Forelimb muscle (tissue), 1 donor: ENCODE results near the gene FCRLA. TPM values are rescaled to one million over a fixed set of nuclear protein-coding genes. Genes with fewer than 3 reads are reported as not detected.
"Not testable (repeated sequence)": the region's sequence is repeated elsewhere in the genome, so short reads cannot be mapped to it uniquely, and the experiment has no call there.

Experiments used
- DNase-seq: peaks from one replicate; pipeline ENCODE4 v3.0.0-alpha.2; 2013; ENCODE audit warnings: low read depth
- polyA plus RNA-seq: library from polyadenylated mRNA; unstranded; fragments of 120-200 nt; gene quantifications from one replicate; pipeline ENCODE4 v1.2.1, GENCODE V29; 2013; ENCODE audit not compliant: insufficient read length

The FCRLA gene, protein sequence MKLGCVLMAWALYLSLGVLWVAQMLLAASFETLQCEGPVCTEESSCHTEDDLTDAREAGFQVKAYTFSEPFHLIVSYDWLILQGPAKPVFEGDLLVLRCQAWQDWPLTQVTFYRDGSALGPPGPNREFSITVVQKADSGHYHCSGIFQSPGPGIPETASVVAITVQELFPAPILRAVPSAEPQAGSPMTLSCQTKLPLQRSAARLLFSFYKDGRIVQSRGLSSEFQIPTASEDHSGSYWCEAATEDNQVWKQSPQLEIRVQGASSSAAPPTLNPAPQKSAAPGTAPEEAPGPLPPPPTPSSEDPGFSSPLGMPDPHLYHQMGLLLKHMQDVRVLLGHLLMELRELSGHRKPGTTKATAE
- polyA plus RNA-seq: 0.27 TPM

DNA sequence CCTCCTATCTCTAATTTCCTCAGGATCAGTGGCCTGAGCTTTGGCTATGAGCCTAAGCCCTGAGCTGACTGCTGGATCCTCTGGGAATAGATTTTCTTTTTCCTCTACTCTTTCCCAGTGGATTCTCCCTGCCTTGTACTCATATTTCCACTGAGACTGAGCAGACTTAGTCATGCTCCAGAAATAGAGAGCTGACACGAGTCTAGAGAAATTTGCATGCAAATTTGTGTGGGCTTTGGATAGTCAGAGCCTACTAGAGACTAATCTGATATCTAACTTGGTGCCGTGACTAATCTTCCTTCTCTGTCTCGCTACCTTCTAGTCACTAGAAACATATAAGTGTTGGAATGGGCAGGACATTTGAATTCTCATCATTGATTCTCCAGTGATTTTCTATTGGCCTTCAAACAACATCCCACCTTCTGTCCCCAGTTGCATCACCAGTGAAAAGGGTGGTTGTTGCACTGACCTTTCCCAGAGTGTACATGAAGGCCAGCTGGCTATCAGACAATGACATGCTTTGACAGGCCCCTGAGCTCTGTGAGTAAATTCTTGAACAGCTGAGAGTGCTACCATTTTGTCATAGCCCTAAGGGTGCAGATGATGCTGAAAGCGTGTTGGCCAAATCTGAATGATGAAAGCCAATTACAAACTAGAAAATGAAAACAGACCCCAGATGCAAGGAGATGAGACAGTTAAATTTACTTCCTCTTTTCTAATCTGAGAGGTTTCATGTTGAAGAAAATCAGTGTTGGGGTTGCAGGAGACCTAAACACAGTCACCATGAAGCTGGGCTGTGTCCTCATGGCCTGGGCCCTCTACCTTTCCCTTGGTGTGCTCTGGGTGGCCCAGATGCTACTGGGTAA lies at the start of gene FCRLA:
FCRLA (plus strand) TSS at position 748 of the 866 bp plus-strand sequence; CDS start at position 784, 36 bp downstream.
- DNase-seq: no peak

DNA sequence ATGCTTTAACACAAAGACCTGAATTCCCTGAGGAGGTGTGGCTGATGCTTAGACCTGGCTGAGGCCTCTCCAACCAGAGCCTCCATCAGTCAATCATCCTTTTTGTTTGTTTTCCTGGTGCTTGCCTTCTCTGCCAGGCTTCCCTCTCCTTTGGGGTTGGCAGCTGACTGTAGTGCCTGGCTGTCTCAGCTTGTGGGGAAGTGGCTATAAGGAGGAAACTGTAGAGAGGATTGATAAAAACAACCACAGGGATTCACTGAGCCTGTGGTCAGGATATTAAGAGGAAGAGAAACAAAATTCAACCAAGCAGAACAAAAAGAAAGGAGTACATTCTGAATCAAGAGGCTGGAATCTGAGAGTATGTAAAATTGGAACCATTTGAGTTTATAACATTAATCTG lies 48.5 kb upstream of the FCRLA start:
- not testable (repeated sequence) for DNase-seq

DNA sequence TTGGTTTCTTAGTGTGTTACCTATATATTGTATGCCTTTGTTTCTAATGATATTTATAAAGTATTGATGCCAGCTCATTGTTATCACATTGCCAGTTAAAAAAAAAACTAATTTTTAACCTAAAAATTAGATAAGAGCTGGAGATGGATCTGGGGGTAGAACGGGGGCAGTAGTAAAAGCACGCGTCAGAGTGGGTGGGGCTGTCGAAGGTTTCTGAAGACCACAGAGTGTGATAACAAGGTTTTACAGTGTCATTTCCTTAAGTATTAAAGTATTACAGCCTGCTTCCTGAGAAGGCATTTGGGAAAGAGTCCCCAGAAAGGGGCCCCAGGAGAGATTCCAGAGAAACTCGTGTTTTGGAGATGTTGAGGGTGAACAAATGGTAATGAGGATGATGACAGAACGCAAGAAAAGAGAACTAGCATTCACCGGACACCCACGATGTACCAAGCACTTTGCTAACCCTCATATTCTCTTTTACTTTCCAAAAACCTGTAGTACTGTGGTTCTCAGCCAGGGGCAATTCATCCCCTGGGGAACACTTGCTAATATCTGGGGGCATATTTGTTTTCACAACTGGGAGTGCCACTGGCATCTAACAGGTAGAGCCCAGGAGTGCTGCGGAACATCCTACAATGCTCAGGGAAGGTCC lies 45.2 kb upstream of the FCRLA start:
- DNase-seq: not testable (repeated sequence)

DNA sequence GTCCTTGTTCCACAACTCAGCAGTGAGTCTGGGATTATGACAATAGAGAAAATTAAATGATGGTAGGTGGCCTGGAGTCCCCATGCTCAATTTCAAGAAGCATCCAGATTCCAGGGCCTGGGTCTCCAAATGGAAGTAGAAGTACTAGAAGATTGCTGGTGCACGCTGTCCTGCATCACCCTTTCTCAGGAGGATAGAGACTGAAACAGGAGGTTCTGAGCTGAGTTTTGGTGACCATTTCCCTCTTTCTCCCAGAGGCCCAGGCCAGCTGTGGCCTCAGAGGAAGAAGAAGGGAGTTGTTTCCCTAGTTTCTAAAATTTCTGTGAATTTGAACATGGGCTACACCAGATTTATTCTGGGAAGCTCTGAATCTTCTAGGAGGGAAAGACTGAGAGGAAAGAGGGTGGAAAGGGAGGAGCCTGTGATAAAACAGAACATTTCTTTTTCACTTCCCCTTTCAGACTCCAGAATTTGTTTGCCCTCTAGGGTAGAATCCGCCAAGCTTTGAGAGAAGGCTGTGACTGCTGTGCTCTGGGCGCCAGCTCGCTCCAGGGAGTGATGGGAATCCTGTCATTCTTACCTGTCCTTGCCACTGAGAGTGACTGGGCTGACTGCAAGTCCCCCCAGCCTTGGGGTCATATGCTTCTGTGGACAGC lies 44.2 kb upstream of the FCRLA start, which contains the start of gene FCGR2B:
FCGR2B (plus strand) TSS at position 460 of the 656 bp plus-strand sequence; CDS start at position 559, 99 bp downstream.
- DNase-seq: not testable (repeated sequence)

DNA sequence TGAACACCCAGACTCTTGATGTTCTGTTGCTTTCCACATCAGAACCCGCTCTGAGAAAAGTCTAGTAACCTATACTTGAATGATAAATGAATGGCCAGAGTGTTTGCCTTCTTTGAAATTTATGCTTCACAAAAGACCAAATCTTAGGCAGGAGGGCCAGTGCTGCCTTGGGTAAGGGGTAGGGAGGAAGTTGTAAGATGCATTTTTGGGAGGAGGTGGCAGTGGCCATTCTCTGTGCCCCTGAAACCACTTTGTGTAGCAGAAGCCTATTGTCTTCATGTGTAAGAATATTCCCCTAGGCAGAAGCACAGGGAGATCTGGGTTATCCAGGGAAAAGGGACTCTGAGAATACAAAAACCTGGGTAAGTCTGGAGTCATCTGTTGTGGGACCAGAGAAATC lies 43.5 kb upstream of the FCRLA start:
- DNase-seq: not testable (repeated sequence)

DNA sequence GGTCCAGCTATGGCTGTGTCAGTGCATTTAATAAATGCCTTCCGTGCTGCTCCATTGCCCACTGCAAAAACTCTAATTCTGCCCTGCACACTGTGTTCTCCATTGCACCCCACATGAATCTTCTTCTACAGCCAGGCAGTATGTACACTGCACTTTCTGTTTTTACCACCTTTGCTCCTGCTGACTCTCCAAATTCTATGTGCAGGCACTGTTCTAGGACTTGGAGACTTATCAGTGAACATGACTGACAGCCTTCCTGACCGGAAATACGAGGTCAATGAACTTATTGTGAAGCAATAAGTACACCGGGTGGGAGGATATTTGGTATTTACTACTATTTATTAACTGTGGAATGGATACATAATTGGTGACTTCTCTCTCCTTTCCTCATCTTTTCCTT lies 42.3 kb upstream of the FCRLA start:
- not testable (repeated sequence) for DNase-seq

DNA sequence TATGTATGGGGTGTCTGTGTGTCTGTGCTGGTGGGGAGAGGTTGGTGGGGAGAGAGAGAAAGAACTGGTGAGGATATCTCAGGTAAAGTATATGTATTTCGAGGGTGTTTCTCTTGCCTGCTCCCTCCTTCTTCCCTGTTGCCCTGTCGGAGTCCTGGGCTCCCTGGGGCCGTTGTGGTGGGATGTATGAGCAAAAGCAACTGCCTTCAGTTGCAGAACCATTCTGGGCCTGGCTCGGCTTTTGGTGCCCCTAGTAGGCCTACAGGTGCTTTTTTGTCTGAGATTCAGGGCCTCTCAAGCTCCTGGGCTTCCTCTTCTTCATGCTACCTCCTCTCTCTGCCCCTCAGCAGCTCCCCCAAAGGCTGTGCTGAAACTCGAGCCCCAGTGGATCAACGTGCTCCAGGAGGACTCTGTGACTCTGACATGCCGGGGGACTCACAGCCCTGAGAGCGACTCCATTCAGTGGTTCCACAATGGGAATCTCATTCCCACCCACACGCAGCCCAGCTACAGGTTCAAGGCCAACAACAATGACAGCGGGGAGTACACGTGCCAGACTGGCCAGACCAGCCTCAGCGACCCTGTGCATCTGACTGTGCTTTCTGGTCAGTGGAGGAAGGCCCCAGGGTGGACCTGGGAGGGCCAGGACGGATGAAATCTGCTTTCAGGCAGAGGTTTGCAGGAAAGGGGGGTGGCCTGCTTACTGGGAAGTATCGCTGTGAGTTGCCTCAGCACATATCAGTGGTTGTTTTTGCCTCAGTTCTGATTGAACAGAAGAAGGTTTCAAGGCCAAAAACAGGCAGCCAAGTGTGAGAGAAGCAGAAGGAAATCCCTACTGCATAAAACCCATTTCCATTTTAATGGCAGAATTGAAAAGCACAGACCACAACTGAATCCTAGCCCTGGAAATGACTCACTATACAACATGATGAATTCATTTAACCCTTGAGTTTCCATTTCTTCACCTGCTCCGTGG lies 35.7 kb upstream of the FCRLA start:
- not testable (repeated sequence) for DNase-seq

DNA sequence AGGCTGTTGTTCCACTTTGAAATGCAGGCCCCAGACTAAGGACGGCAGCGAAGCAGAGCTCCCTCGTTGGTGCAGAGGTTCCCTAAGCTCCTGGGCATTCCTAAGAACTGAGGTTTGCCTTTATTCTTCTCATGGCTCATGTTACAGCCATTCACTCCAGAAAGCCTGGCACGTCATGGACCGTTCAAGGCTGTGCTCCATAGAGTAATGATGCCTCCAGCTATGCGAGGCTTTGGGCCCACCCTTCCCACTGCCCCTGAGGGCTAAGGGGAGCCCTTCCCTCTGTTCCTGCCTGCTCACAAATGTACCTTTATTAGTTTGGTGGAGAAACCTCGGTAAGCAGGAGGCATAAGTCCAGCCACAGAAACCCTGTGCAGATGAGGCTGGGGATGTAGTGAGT lies 33.6 kb upstream of the FCRLA start:
- not testable (repeated sequence) for DNase-seq

DNA sequence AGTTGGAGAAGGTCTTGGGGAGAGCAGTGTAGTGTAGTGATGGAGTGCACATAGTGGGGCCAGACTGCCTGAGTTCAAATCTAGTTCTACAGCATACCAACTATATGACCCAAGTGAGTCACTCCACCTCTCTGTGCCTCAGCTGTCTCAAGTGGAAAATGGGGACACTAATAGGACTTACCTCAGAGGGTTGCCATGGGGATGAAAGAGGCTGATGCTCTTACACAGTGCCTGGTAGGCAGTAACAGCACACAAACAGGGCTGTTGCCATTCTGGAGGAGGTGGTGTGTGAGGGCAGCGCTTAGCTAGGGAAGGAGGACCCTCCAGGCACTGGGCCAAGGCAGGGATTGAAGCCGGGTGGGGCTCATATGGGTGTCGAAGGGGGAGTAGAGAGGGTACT lies 32.6 kb upstream of the FCRLA start:
- not testable (repeated sequence) for DNase-seq

DNA sequence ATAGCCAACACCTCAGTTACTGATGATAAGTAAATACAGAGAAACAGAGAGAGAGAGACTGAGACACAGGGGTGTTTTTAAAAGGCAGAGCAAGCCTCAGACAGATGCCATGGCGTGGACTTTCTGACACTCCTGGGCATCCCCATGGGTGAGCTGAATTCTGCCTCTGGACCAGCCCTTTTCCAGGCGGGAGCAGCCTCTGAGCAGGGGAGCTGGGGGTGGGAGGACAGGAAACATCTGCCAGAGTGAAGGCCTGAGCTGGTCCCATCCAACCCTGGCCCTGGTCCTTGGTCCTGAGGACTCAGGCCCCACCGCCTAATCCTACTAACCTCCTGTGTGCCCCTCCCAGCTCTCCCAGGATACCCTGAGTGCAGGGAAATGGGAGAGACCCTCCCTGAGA lies 32.1 kb upstream of the FCRLA start:
- not testable (repeated sequence) for DNase-seq

DNA sequence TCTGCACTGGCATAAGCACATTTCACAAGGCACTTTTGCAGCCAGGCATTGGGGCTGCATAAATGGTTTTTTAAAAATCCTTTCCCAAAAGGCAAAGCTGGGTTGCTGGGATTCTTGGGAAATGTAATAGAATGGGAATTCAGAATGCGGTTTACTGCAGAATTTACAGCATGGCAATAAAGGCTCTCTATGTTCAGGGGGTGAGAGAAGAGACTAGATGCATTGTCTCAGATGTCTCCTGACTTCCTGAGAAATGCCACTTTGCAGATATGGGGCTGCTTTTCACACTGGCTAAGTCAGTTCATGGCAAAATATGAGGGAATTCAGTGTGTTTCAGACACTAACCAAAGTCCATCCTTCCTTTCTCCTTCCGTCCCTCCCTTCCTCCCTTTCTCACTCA lies 30.6 kb upstream of the FCRLA start:
- no peak for DNase-seq

DNA sequence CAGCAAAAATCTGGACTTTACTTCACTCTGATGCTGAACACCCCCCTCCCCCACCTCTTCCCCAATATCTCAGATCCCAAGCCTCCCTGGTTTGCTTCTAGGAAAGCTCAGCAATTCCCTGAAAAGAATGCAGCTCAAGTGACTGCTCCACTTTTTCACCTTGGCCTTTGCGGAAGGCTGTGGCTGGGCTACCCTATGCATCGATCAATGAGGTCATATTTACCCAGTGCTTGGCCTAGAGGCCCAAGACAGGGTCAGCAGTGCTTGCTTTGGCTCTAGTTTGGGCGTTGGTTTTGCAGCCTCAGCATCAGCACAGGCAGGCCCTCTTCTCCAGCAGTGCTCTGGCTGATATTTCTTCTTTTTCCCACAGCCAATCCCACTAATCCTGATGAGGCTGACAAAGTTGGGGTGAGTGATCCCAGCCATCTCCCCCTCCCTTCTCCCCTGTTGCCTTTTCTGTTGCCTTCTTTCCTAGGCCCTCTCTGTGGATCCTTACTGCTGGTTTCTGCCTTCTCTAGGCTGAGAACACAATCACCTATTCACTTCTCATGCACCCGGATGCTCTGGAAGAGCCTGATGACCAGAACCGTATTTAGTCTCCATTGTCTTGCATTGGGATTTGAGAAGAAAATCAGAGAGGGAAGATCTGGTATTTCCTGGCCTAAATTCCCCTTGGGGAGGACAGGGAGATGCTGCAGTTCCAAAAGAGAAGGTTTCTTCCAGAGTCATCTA lies 29.9 kb upstream of the FCRLA start:
- DNase-seq: no peak

DNA sequence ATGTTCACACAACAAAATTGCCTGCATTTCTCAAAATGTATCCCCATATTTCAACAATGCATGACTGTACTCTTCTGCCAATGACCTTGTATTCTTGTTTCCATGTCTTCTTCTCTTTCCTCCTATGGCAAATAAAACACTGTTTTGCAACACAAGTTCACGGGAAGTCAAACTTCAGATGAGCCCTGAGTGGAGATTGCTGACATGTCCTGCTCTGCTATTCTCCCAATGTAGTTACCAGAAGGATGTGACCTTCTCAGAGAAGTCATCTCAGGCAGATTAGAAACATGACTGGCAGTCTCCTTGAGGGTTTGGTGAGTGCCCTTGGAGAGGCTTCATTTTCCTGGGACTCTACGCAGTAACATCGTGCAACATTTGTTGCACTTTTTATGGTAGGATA lies 28.5 kb upstream of the FCRLA start:
- DNase-seq: no peak

DNA sequence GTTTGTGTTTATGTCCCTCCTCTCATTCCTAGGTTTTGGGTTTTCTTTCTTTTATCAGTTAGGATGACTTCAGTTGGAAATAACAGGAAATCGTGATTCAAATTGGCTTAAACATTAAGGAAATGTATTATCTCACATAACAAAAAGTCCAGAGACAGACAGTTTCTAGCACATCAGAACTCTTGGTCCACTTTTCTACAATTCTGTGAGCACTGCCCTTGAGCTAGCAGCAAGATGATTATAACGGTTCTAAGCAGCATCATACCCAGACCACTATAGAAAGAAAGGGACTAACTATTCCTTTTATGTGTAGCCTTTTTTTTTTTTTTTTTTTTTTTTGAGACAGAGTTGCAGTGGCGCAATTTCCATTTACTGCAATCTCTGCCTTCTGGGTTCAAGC lies 25.1 kb upstream of the FCRLA start:
- DNase-seq: no peak

DNA sequence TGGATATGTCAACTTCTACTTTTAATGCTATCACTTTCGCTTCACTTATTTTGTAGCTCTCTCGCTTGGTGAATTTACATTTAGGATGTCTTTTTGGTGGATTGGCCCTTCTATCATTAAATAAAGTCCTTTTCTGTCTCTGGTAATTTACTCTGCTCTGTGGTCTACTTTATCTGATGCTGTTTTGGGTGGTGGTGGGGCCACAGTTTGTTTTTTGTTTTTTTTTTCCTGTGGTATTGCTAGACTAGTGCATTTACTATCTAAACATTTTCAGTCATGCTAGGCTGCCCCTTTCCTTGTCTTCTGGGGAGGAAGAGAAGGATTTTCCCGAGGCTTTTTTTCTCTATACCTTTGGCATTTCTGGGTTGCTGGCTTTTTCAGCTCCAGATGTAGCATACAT lies 18.1 kb upstream of the FCRLA start:
- DNase-seq: no peak

DNA sequence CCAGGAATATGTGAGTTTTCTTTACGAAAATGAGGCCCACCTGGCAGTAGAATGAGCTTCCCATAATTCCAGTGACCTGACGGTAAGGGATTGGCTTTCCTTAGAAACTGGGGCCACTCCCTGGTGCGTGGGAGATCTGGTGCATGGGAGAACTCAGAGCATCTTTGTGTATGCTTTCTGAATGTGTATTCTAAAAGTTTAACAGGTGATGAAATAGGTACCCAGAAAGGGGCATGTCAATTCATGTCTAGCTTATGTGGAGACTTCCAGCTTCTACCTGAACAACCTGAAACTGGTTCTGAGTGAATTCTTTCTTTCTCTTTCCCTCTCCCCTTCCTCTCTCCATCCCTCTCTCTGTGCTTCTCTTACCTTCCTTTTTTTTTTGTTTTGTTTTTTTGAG lies 15.2 kb upstream of the FCRLA start:
- no peak for DNase-seq

DNA sequence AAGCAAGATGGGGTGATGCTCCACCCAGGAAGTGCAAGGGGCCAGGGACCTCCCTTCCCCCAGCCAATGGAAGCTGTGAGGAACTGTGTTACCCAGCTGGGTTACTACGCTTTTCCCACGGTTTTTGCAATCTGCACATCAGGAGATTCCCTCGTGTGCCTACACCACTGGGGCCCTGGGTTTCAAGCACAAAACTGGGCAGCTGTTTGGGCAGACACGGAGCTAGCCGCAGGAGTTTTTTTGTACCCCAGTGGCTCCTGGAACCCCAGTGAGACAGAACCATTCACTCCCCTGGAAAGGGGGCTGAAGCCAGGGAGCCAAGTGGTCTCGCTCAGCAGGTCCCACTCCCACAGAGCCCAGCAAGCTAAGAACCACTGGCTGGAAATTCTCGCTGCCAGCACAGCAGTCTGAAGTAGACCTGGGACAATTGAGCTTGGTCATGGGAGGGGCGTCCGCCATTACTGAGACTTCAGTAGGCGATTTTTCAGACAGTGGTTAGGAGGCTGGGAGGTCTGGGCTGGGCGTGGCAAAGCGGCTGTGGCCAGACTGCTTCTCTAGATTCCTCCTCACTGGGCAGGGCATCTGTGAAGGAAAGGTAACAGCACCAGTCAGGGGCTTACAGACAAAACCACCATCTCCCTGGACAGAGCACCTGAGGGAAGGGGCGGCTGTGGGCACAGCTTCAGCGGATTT lies 13.9 kb upstream of the FCRLA start:
- DNase-seq: not testable (repeated sequence)

DNA sequence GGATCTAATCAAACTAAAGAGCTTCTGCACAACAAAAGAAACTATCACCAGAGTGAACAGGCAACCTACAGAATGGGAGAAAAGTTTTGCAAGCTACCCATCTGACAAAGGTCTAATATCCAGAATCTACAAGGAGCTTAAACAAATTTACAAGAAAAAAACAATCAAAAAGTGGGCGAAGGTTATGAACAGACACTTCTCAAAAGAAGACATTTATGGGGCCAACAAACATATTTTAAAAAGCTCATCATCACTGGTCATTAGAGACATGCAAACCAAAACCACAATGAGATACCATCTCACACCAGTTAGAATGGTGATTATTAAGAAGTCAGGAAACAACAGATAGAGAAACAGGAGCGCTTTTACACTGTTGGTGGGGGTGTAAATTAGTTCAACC lies 8.7 kb upstream of the FCRLA start:
- DNase-seq: not testable (repeated sequence)

DNA sequence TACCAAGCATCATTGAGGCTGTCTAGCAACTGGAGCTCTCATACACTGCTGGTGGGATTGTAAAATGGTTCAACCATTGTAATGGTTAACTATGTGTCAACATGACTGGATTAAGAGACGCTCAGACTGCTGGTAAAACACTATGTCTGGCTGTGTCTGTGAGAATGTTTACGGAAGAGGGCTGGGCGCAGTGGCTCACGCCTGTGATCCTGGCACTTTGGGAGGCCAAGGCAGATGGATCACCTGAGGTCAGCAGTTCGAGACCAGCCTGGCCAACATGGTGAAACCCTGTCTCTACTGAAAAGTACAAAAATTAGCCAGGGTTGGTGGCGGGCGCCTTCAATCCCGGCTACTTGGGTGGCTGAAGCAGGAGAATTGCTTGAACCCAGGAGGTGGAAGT lies 4.8 kb upstream of the FCRLA start:
- no peak for DNase-seq
